MCF 10A (cell line): ENCODE results near the gene PTH1R. TPM values are rescaled to one million over a fixed set of nuclear protein-coding genes. Genes with fewer than 3 reads are reported as not detected.
A peak's percentile ranks its signal among the peaks of the same experiment; 100 is the strongest.

Experiments used
- BruUV-seq: library from RNA; stranded (reverse); fragments of 400-500 nt; replicated peaks from 2 replicates; lab custom pipeline; 2021; lab: Mats Ljungman, UMichigan
- CTCF ChIA-PET: fragments of 300-600 bp; sonication (Branson Sonifier 250); formaldehyde crosslinking; extraction: SDS; loops from one replicate; lab custom pipeline; 2021; ENCODE audit warnings: antibody characterized with exemption, inconsistent platforms; lab: Yijun Ruan, JAX
- POLR2A ChIA-PET: fragments of 300-600, 350-650 bp; sonication (Branson Sonifier 250); formaldehyde crosslinking; extraction: SDS; loops from one replicate; lab custom pipeline; 2020; ENCODE audit warnings: antibody characterized with exemption, inconsistent platforms; lab: Yijun Ruan, JAX
- DNase-seq: peaks from one replicate; pipeline ENCODE4 v3.0.0-alpha.2; 2018; ENCODE audit not compliant: unreplicated experiment
- H3K27ac Mint-ChIP-seq: one replicate; pipeline ENCODE4 v1.8.0; 2022; ENCODE audit warnings: mild to moderate bottlenecking, low read depth, mixed read lengths; ENCODE audit not compliant: unreplicated experiment
- H3K27me3 Mint-ChIP-seq: one replicate; pipeline ENCODE4 v1.8.0; 2022; ENCODE audit warnings: mixed read lengths; ENCODE audit not compliant: insufficient read depth, unreplicated experiment
- H3K36me3 Mint-ChIP-seq: one replicate; pipeline ENCODE4 v1.8.0; 2022; ENCODE audit warnings: mild to moderate bottlenecking, moderate library complexity, mixed read lengths; ENCODE audit not compliant: insufficient read depth, unreplicated experiment
- H3K4me1 Mint-ChIP-seq: one replicate; pipeline ENCODE4 v1.8.0; 2022; ENCODE audit warnings: mixed read lengths; ENCODE audit not compliant: insufficient read depth, unreplicated experiment
- H3K4me3 Mint-ChIP-seq: one replicate; pipeline ENCODE4 v1.8.0; 2022; ENCODE audit warnings: mild to moderate bottlenecking, moderate library complexity, mixed read lengths; ENCODE audit not compliant: unreplicated experiment
- H3K9me3 Mint-ChIP-seq: one replicate; pipeline ENCODE4 v1.8.0; 2022; ENCODE audit warnings: mixed read lengths; ENCODE audit not compliant: unreplicated experiment
- CTCF ChIP-seq: fragments of 200-600 bp; IDR thresholded peaks from one replicate; pipeline ENCODE4 v1.8.0; 2022; ENCODE audit warnings: antibody characterized with exemption, mild to moderate bottlenecking; ENCODE audit not compliant: unreplicated experiment
- intact Hi-C: fragments of 100-400 bp; cut with micrococcal nuclease; formaldehyde crosslinking; loops from 2 replicates; pipeline ENCODE4 v1.14.1; 2022
- total RNA-seq: library from RNA; stranded (reverse); gene quantifications from 2 replicates; pipeline ENCODE4 v1.2.3, GENCODE V29; 2022

PTH1R gene
- total RNA-seq, 1 experiment from 2014 or later, result not detected

- Mint-ChIP-seq H3K4me1 (peaks cover 46% of the 10 kb centered on the region), H3K9me3 (no peaks in the 10 kb centered on the region), H3K4me3 (no peak overlapping the region), H3K27me3 (no peaks in the 10 kb centered on the region), H3K36me3 (peaks cover 9% of the 10 kb centered on the region), H3K27ac (no peak overlapping the region)
- no peak for DNase-seq
- BruUV-seq, result no TSS peak
- ChIA-PET CTCF (interaction anchor here (0.6 to 1.7 kb wide), 6 partner anchors 10 to 588 kb away, joined by 3 to 9 read pairs (median 4); no protein-coding TSS in a partner anchor), POLR2A (interaction anchor here (0.7 to 5.3 kb wide), 6 partner anchors 9 to 211 kb away, joined by 3 to 34 read pairs (median 6); partner anchors contain the start of genes CCDC12 and NBEAL2)
- TF ChIP-seq CTCF, result no peak
- intact Hi-C loops, result no loop called here
These were observed 55.7 kb downstream of the PTH1R start for GRCh38 chr3:46933261-46933660.

GRCh38 chr3:46934072-46934471, 56.6 kb downstream of the PTH1R start:
- peaks cover 17% of the 10 kb centered on the region for H3K36me3 Mint-ChIP-seq
- no peaks in the 10 kb centered on the region for H3K27me3 Mint-ChIP-seq
- peaks cover 46% of the 10 kb centered on the region for H3K4me1 Mint-ChIP-seq
- BruUV-seq, result no TSS peak
- no peaks in the 10 kb centered on the region for H3K9me3 Mint-ChIP-seq
- TF ChIP-seq CTCF, result no peak
- H3K27ac Mint-ChIP-seq, result peak overlapping the region; percentile 47
- CTCF ChIA-PET, result interaction anchor here (0.6 to 2.8 kb wide), 10 partner anchors 9 to 587 kb away, joined by 3 to 25 read pairs (median 4); partner anchors contain the start of gene NBEAL2
- POLR2A ChIA-PET, result interaction anchor here (0.6 to 5.3 kb wide), 8 partner anchors 9 to 430 kb away, joined by 3 to 34 read pairs (median 4); partner anchors contain the start of genes CCDC12 and NBEAL2
- intact Hi-C loops, result no loop called here
- H3K4me3 Mint-ChIP-seq, result no peak overlapping the region
- DNase-seq, result no peak

- Mint-ChIP-seq H3K27ac (peak overlapping the region; percentile 47), H3K4me1 (peaks cover 46% of the 10 kb centered on the region), H3K27me3 (no peaks in the 10 kb centered on the region), H3K4me3 (no peak overlapping the region), H3K36me3 (peaks cover 23% of the 10 kb centered on the region), H3K9me3 (no peaks in the 10 kb centered on the region)
- peak; percentile 67 for DNase-seq
- no TSS peak for BruUV-seq
- POLR2A ChIA-PET, result interaction anchor here (0.6 to 5.3 kb wide), 9 partner anchors 8 to 429 kb away, joined by 3 to 34 read pairs (median 3); partner anchors contain the start of genes CCDC12 and NBEAL2
- CTCF ChIA-PET, result interaction anchor here (0.6 to 2.8 kb wide), 12 partner anchors 9 to 390 kb away, joined by 3 to 25 read pairs (median 4); partner anchors contain the start of gene NBEAL2
- no peak for TF ChIP-seq CTCF
- intact Hi-C loops, result loop anchor here (1.0 kb wide), 1 partner anchor 42 kb away; the partner anchor contains the start of gene CCDC12
These were observed 57.1 kb downstream of the PTH1R start for GRCh38 chr3:46934498-46935167.
